ENCODE data around the gene SAP30BP.

The SAP30BP gene

DNA sequence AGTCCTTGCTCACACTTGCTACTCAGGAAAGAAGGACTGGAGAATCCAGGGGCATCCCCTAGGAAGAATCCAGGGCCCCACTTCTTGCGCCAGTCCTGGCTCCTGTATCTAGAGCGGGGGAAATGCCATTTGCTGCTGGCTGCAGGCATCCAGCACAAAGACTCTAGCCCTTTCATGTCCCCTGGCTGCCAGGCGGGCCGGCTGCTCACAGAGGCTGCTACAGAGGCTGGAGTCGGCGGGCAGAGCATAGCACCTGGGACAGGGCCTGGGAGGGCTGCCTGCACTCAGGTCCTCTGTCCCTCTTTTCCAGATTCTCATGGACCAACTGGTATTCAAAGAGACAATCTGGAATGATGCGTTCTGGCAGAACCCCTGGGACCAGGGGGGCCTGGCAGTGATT, 20.1 kb upstream of the SAP30BP start:
- DNase-seq (ENCODE audit: low read depth), result no peak
- no peak overlapping the region for H3K4me3 ChIP-seq (ENCODE audit: low read length)
- TF ChIP-seq, protein P1, sequence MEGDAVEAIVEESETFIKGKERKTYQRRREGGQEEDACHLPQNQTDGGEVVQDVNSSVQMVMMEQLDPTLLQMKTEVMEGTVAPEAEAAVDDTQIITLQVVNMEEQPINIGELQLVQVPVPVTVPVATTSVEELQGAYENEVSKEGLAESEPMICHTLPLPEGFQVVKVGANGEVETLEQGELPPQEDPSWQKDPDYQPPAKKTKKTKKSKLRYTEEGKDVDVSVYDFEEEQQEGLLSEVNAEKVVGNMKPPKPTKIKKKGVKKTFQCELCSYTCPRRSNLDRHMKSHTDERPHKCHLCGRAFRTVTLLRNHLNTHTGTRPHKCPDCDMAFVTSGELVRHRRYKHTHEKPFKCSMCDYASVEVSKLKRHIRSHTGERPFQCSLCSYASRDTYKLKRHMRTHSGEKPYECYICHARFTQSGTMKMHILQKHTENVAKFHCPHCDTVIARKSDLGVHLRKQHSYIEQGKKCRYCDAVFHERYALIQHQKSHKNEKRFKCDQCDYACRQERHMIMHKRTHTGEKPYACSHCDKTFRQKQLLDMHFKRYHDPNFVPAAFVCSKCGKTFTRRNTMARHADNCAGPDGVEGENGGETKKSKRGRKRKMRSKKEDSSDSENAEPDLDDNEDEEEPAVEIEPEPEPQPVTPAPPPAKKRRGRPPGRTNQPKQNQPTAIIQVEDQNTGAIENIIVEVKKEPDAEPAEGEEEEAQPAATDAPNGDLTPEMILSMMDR (IDR thresholded peaks at IDR 0.05; ENCODE audit: insufficient read depth, low read depth, low read length, missing control alignments), result no peak

DNA sequence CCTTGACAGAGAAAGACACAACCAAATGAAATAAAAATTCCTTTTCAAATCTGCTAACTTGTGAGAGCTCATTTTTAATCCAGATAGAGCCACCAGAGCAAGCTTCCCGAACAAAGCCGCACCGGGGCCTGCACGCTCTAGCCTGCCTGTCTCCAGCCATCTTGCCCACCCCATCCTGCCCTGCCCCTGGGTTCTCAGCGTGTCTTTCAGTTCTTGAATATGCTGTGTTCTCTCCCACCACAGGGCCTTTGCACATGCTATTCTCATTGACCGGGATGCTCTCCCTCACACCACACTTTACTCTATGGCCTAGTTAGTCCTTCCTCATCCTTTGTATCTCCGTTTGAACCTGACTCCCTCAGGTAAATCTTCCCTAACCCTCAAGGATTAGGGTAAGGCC, 19.2 kb upstream of the SAP30BP start:
- TF ChIP-seq, protein P1 (IDR thresholded peaks at IDR 0.05; ENCODE audit: insufficient read depth, low read depth, low read length, missing control alignments), result no peak

DNA sequence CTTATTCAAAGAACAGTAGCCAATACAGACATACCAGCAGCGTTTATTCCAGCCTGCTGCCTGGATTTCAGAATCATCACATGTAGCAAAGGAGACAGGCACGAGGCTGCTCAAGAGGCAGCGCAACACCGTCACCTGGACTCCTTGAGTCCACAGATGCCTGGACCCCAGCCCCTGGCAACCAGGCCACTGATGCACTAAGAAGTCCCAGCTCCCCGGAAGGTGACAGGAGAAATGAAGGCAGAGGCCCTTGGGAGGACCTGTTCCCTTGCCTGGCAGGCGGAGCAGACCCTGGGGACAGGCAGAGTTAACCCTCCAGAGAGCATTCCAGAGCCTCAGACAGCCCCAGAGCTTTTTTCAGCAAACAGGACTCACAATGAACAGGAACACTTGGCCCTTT, 17.5 kb upstream of the SAP30BP start:
- no peak overlapping the region for H3K4me3 ChIP-seq (ENCODE audit: low read length)
- DNase-seq (ENCODE audit: low read depth), result no peak
- TF ChIP-seq, protein P1 (IDR thresholded peaks at IDR 0.05; ENCODE audit: insufficient read depth, low read depth, low read length, missing control alignments), result no peak

More for the DNA sequence above, 19.2 kb upstream of the SAP30BP start:
- DNase-seq (ENCODE audit: low read depth), result no peak
- H3K4me3 ChIP-seq (ENCODE audit: low read length), result no peak overlapping the region

DNA sequence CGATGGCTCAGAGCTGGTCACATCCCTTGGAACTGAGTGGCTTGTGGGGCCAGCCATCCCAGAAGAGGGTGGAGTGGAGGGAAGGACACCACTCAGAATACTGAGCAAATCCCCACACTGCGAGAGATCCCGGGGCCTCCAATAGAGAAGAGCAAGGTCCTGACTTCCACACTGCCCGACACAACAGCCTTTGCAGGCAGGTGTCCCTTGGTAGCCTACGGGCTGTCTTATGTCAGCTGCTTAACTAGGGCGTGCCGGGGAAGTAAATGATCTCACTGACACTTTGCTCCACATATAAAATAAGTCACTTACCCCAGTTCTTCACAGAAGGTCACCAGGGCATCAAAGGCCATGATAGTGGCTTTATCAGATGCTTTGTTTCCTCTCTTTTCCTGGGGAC, 16.3 kb upstream of the SAP30BP start:
- TF ChIP-seq, protein P1 (IDR thresholded peaks at IDR 0.05; ENCODE audit: insufficient read depth, low read depth, low read length, missing control alignments), result no peak
- H3K4me3 ChIP-seq (ENCODE audit: low read length), result no peak overlapping the region
- no peak for DNase-seq (ENCODE audit: low read depth)

DNA sequence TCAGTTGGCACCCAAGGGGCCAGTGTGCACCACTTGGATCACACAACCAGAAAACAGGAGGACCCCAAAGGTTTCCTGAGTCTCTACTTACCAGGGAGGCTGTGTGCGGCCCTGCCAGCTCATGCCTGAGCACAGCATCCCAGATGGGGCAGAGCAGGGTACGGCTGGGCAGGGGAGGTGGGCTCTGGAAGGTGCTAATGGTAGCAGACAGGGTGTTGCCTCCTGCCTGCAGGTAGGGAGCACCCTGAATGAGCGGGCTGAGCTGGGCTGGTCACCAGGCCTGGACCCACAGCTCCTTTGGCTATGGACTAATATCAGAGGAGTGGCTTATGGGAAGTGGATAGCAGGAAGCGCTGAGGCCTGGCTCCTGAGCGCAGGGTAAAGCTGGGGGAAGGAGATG, 14.8 kb upstream of the SAP30BP start:
- TF ChIP-seq, protein P1 (IDR thresholded peaks at IDR 0.05; ENCODE audit: insufficient read depth, low read depth, low read length, missing control alignments), result no peak
- DNase-seq (ENCODE audit: low read depth), result no peak
- H3K4me3 ChIP-seq (ENCODE audit: low read length), result no peak overlapping the region

DNA sequence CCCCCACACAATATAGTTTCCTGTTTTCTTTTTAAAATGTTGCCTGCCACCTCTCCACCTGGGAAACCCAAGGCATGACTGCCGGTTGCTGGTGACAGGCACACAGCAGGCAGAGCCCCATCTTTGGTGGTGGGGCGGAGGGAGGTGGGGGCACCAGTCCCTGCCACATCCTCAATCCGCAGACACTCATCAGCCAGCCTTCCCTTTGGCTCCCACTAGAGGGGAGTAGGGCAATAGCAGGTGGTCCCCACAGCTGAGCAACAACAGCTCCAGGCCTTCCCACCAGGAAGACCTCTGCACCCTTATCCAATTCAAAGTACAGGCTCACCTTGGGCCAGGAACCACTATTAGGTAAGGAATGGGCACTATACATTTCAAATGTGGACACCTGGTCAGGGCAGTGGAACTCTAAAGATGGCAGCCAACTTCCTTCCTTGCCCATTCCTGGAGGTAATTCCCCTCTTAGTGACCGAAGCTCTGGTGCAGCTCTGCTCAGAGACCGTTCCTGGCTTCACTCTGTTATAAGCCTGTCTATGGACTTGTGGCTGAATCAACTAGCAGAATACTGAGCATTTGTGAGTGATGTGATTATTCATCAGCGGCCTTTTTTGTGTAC, 14.1 kb upstream of the SAP30BP start:
- peak; percentile 37 for DNase-seq (ENCODE audit: low read depth)
- no peak overlapping the region for H3K4me3 ChIP-seq (ENCODE audit: low read length)
- TF ChIP-seq, protein P1 (IDR thresholded peaks at IDR 0.05; ENCODE audit: insufficient read depth, low read depth, low read length, missing control alignments), result peak; percentile 75

DNA sequence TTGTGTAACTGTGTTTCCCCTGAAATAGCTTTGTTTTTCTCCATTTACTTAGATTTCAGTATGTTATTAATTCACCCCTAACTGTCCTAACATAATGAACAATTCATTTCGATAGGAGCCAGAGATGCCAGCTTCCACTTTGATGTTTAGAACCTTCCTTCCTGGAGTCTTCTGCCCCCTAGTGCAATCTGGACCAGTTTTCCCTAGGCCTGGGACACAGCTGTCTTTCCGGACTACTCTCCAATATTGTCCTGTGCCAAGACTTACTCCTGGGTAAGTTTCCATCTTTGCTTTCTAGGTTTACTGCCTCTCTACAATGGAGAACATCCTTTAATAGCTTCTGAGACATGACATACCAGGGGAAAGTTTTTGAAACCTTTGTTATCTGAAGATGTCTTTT, 13.0 kb upstream of the SAP30BP start:
- H3K4me3 ChIP-seq (ENCODE audit: low read length), result no peak overlapping the region
- TF ChIP-seq, protein P1 (IDR thresholded peaks at IDR 0.05; ENCODE audit: insufficient read depth, low read depth, low read length, missing control alignments), result peak; percentile 49
- peak; percentile 43 for DNase-seq (ENCODE audit: low read depth)
